ENCODE data around the gene FAM89A. TPM values are rescaled to one million over a fixed set of nuclear protein-coding genes. Genes with fewer than 3 reads are reported as not detected.

Gene FAM89A
- polyA plus RNA-seq, 1 donor (not counting 4 experiments of a cell fraction or from before 2014, with no cell fraction given) = 32.3 TPM

DNA sequence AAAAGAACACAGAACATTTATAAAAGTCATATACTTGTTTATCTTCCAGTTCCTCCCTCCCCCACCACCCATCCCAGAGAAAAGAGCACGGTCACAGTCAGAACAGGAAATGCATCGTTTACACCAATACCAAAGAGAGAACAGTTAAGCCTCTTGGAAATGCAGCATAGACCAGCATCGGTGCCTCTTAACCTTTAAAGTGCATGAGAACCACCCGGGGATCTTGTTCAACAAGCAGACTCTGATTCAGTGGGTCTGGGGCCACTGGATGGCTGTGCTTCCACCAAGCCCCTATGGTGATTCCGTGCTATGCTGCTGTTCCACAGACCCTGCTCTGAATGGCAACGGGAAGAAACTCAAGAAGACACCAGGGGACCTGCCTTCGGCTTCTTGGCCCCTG is 19.2 kb downstream of the FAM89A start:
- Histone ChIP-seq H2AFZ (ENCODE audit: control insufficient read depth, low read length) (no peak overlapping the region), H3K4me1 (ENCODE audit: control insufficient read depth, extremely low read depth, insufficient read depth, low read length) (peaks cover 37% of the 10 kb centered on the region), H3K27me3 (ENCODE audit: control insufficient read depth, extremely low read depth, insufficient read depth, low read length) (no peaks in the 10 kb centered on the region), H4K20me1 (ENCODE audit: control insufficient read depth, extremely low read depth, insufficient read depth, low read length) (no peaks in the 10 kb centered on the region), H3K4me2 (ENCODE audit: control insufficient read depth, extremely low read depth, insufficient read depth, low read depth, low read length) (peak overlapping the region; percentile 66), H3K79me2 (ENCODE audit: control insufficient read depth, insufficient read depth, low read length) (no peaks in the 10 kb centered on the region), H3K9me3 (ENCODE audit: control insufficient read depth, low read depth, low read length) (no peaks in the 10 kb centered on the region), H3K27ac (ENCODE audit: control insufficient read depth, insufficient read depth, low read length) (peak overlapping the region; percentile 66), H3K9me1 (ENCODE audit: control insufficient read depth, extremely low read depth, insufficient read depth, low read length) (no peaks in the 10 kb centered on the region), H3K36me3 (ENCODE audit: control insufficient read depth in 2 of 2, extremely low read depth in 1 of 2, insufficient read depth in 2 of 2, low read length in 2 of 2) (no peaks in the 10 kb centered on the region), H3K9ac (ENCODE audit: control insufficient read depth, extremely low read depth, insufficient read depth, low read length) (peak overlapping the region; percentile 29), H3K4me3 (ENCODE audit: control insufficient read depth in 2 of 3, extremely low read depth in 1 of 3, insufficient read depth in 2 of 3, low read depth in 1 of 3, low read length in 3 of 3) (no peak overlapping the region)
- dilution Hi-C loops (cut with MboI; ENCODE audit: extremely low pct_ligation_motif_present, low sequenced_read_pairs) = no loop called here
- TF ChIP-seq, protein P1, sequence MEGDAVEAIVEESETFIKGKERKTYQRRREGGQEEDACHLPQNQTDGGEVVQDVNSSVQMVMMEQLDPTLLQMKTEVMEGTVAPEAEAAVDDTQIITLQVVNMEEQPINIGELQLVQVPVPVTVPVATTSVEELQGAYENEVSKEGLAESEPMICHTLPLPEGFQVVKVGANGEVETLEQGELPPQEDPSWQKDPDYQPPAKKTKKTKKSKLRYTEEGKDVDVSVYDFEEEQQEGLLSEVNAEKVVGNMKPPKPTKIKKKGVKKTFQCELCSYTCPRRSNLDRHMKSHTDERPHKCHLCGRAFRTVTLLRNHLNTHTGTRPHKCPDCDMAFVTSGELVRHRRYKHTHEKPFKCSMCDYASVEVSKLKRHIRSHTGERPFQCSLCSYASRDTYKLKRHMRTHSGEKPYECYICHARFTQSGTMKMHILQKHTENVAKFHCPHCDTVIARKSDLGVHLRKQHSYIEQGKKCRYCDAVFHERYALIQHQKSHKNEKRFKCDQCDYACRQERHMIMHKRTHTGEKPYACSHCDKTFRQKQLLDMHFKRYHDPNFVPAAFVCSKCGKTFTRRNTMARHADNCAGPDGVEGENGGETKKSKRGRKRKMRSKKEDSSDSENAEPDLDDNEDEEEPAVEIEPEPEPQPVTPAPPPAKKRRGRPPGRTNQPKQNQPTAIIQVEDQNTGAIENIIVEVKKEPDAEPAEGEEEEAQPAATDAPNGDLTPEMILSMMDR (optimal IDR thresholded peaks at IDR 0.05 in 1 of 3, IDR thresholded peaks at IDR 0.05 in 1 of 3, conservative IDR thresholded peaks at IDR 0.05 in 1 of 3; ENCODE audit: extremely low read depth in 1 of 3, insufficient read depth in 2 of 3, low read length in 3 of 3) = no peak
- no peak for TF ChIP-seq EZH2 (IDR thresholded peaks at IDR 0.05; ENCODE audit: low read length)
- DNase-seq (ENCODE audit: low read depth, low spot score) = no peak
- FAIRE-seq = no peak

DNA sequence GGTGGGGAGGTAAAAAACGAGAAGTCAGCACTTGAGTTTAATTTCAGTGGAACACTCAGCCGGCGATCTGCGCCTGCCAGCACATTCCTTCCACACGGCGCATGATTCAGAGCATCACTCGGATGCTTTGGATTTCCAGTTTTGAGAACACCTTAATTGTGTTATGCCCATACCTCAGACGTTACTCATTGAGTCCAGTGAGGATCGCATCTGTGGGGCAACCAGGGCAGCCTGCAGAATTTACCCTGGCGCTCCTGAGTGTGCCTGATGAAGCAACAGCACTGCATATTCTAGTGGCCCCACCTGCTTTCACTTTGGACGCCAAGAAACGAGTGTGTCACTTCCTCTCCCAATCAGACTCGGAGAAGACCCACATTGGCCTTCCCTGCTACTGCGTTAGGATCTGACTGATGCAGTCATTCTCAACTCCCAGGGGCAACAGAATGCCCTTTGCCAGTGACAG is 19.9 kb downstream of the FAM89A start:
- Histone ChIP-seq H4K20me1 (ENCODE audit: control insufficient read depth, extremely low read depth, insufficient read depth, low read length) (no peaks in the 10 kb centered on the region), H3K9me3 (ENCODE audit: control insufficient read depth, low read depth, low read length) (no peaks in the 10 kb centered on the region), H3K4me3 (ENCODE audit: control insufficient read depth in 2 of 3, extremely low read depth in 1 of 3, insufficient read depth in 2 of 3, low read depth in 1 of 3, low read length in 3 of 3) (peak overlapping the region in 1 of 3 experiments; percentile 11), H3K4me2 (ENCODE audit: control insufficient read depth, extremely low read depth, insufficient read depth, low read depth, low read length) (peak overlapping the region; percentile 66), H3K79me2 (ENCODE audit: control insufficient read depth, insufficient read depth, low read length) (no peaks in the 10 kb centered on the region), H3K4me1 (ENCODE audit: control insufficient read depth, extremely low read depth, insufficient read depth, low read length) (peaks cover 39% of the 10 kb centered on the region), H3K27me3 (ENCODE audit: control insufficient read depth, extremely low read depth, insufficient read depth, low read length) (no peaks in the 10 kb centered on the region), H3K27ac (ENCODE audit: control insufficient read depth, insufficient read depth, low read length) (peak overlapping the region; percentile 66), H3K9me1 (ENCODE audit: control insufficient read depth, extremely low read depth, insufficient read depth, low read length) (no peaks in the 10 kb centered on the region), H3K9ac (ENCODE audit: control insufficient read depth, extremely low read depth, insufficient read depth, low read length) (peak overlapping the region; percentile 29), H2AFZ (ENCODE audit: control insufficient read depth, low read length) (peak overlapping the region; percentile 14), H3K36me3 (ENCODE audit: control insufficient read depth in 2 of 2, extremely low read depth in 1 of 2, insufficient read depth in 2 of 2, low read length in 2 of 2) (no peaks in the 10 kb centered on the region)
- dilution Hi-C loops (cut with MboI; ENCODE audit: extremely low pct_ligation_motif_present, low sequenced_read_pairs) = no loop called here
- DNase-seq (ENCODE audit: low read depth, low spot score) (peak; percentile 89), FAIRE-seq (peak; percentile 80)
- TF ChIP-seq, protein P1 (optimal IDR thresholded peaks at IDR 0.05 in 1 of 3, IDR thresholded peaks at IDR 0.05 in 1 of 3, conservative IDR thresholded peaks at IDR 0.05 in 1 of 3; ENCODE audit: extremely low read depth in 1 of 3, insufficient read depth in 2 of 3, low read length in 3 of 3) = peak; percentile 54 to 68 (median 59)
- TF ChIP-seq EZH2 (IDR thresholded peaks at IDR 0.05; ENCODE audit: low read length) = no peak

All from keratinocyte (primary cell).